Activated CD4-positive, alpha-beta T cell treated with anti-CD3 and anti-CD28 coated beads for 36 hours (primary cell): ENCODE data around the gene CUL4A. TPM values are rescaled to one million over a fixed set of nuclear protein-coding genes. Genes with fewer than 3 reads are reported as not detected.

Experiments
- ATAC-seq: fragments of 200-7000 bp; cut with Tn5 transposase; one replicate; pipeline ENCODE4 v1.10.0; 2021; ENCODE audit warnings: mild to moderate bottlenecking, moderate library complexity
- CTCF ChIA-PET: fragments of 350-600 bp; sonication (Branson Sonifier 250); formaldehyde crosslinking; loops from one replicate; lab custom pipeline; 2021; ENCODE audit warnings: antibody characterized with exemption; lab: Charles Lee
- POLR2A ChIA-PET: fragments of 350-600 bp; sonication (Branson Sonifier 250); formaldehyde crosslinking; loops from one replicate; lab custom pipeline; 2021; ENCODE audit warnings: antibody characterized with exemption, inconsistent platforms; lab: Charles Lee
- DNase-seq: peaks from one replicate; pipeline ENCODE4 v3.0.0-alpha.2; 2020
- H3K27ac Mint-ChIP-seq: one replicate; pipeline ENCODE4 v1.8.0; 2021; ENCODE audit warnings: mixed read lengths
- H3K27me3 Mint-ChIP-seq: one replicate; pipeline ENCODE4 v1.8.0; 2021; ENCODE audit warnings: mixed read lengths
- H3K36me3 Mint-ChIP-seq: one replicate; pipeline ENCODE4 v1.8.0; 2021; ENCODE audit warnings: low read depth, mixed read lengths
- H3K4me1 Mint-ChIP-seq: one replicate; pipeline ENCODE4 v1.8.0; 2021; ENCODE audit warnings: mixed read lengths
- H3K4me3 Mint-ChIP-seq: one replicate; pipeline ENCODE4 v1.8.0; 2021; ENCODE audit warnings: mild to moderate bottlenecking, moderate library complexity, mixed read lengths
- H3K9me3 Mint-ChIP-seq: one replicate; pipeline ENCODE4 v1.8.0; 2021; ENCODE audit warnings: low read depth, mixed read lengths
- intact Hi-C, 2 experiments: fragments of 100-400 bp; cut with DNase I in 1 of 2; cut with micrococcal nuclease in 1 of 2; formaldehyde crosslinking; loops; one replicate each; pipeline versions ENCODE4 v1.14.2 to v1.15.1; 2022 to 2024; cut with DNase I, micrococcal nuclease
- total RNA-seq, 2 experiments: library from RNA; stranded (reverse); gene quantifications; one replicate each; pipeline ENCODE4 v1.2.3, GENCODE V29; 2021

CUL4A gene
- total RNA-seq, 2 experiments from 2014 or later: 81.7 to 87.4 TPM

DNA sequence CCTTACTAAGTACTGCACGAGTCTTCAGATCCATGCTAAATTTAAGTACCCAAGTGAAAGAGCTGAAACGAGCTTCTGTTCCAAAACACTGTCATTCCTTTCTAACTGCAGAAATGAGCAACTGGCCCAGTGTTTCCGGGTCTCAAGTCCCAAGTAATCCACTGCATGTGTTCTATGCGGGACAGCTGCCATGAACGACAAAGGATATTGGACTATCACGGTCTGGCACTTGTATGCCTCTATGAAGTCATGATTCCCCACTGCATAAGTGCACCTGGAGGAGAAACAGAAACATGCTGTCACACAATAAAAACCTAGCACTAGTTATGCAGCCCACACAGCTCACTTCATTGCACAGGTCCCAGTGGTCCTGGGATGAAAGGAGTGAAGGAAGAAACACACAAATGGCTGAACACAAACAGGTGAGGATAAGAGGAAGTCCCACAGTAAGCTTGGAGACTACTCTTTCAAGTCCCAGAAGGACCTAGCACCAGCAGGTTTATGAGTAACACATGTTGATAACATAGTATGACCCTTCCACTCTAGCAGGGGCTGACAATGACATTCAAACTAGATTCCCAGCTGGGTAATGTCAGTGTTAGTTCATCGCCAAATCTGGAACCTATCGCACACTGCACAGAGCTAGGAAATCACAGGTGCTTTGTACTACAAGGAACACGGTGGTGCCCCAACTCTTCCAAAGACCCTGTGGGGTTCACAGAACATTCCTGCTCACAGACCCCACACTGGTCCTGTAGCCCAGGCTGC is 12.3 kb upstream of the CUL4A start:
- Mint-ChIP-seq H3K36me3 (peaks cover 59% of the 10 kb centered on the region), H3K27me3 (no peaks in the 10 kb centered on the region), H3K27ac (no peak overlapping the region), H3K9me3 (no peaks in the 10 kb centered on the region), H3K4me3 (no peak overlapping the region), H3K4me1 (peaks cover 6% of the 10 kb centered on the region)
- intact Hi-C loops: no loop called here
- CTCF ChIA-PET: no interaction called here
- DNase-seq (no peak), ATAC-seq (no peak)
- POLR2A ChIA-PET: no interaction called here

DNA sequence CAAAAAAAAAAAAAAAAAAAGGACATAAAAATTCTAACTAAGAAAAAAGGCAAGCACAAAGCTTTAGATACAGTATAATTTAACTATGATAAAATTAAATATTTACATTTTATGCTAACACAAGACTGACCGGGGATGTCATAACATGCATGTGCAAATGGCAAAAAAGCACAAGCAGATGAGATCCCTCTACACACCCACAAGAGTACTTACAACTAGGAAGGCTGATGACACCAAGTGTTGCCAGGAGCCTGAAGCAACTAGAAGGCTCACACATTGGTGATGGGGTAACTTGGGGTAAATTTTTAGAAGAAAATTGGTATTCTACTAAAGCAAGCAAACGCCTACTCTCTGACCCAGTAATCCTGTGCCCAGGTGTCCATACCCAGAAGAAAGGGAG is 7.6 kb upstream of the CUL4A start:
- no peak for ATAC-seq
- H3K4me1 Mint-ChIP-seq: peaks cover 48% of the 10 kb centered on the region
- no peaks in the 10 kb centered on the region for H3K9me3 Mint-ChIP-seq
- no peak overlapping the region for H3K27ac Mint-ChIP-seq
- peaks cover 55% of the 10 kb centered on the region for H3K36me3 Mint-ChIP-seq
- intact Hi-C loops: loop anchor here in 1 of 2 experiments (10.0 kb wide), 1 partner anchor 863 kb away; no protein-coding TSS in a partner anchor
- no peaks in the 10 kb centered on the region for H3K27me3 Mint-ChIP-seq
- CTCF ChIA-PET: interaction anchor here (1.0 kb wide), 1 partner anchor 18 kb away, joined by 3 read pairs; no protein-coding TSS in a partner anchor
- no peak for DNase-seq
- H3K4me3 Mint-ChIP-seq: no peak overlapping the region
- POLR2A ChIA-PET: no interaction called here

DNA sequence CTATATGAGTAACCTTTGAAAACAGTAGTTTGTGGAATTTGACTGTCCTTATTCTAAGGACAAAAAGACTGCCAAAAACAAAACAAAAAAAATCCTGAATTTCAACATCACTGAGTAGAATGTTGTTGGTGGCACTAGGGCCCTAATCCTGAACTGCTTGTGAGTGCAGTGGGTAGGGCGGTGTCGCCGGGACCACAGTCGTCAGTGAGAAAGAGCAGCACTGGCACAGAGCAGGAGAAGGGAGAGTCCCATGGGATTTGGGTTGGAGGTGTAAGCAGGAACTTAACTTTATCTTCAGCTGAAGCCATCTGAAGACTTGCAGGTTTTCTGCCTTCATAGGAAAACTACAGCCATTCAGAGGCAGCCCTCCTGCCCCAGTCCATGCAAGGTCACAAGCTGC is 6.5 kb upstream of the CUL4A start:
- Mint-ChIP-seq H3K27me3 (no peaks in the 10 kb centered on the region), H3K4me1 (peaks cover 57% of the 10 kb centered on the region), H3K36me3 (peaks cover 54% of the 10 kb centered on the region), H3K4me3 (no peak overlapping the region), H3K9me3 (no peaks in the 10 kb centered on the region), H3K27ac (no peak overlapping the region)
- ChIA-PET CTCF (no interaction called here), POLR2A (no interaction called here)
- intact Hi-C loops: loop anchor here in 1 of 2 experiments (10.0 kb wide), 1 partner anchor 862 kb away; no protein-coding TSS in a partner anchor
- ATAC-seq: no peak
- DNase-seq: no peak

DNA sequence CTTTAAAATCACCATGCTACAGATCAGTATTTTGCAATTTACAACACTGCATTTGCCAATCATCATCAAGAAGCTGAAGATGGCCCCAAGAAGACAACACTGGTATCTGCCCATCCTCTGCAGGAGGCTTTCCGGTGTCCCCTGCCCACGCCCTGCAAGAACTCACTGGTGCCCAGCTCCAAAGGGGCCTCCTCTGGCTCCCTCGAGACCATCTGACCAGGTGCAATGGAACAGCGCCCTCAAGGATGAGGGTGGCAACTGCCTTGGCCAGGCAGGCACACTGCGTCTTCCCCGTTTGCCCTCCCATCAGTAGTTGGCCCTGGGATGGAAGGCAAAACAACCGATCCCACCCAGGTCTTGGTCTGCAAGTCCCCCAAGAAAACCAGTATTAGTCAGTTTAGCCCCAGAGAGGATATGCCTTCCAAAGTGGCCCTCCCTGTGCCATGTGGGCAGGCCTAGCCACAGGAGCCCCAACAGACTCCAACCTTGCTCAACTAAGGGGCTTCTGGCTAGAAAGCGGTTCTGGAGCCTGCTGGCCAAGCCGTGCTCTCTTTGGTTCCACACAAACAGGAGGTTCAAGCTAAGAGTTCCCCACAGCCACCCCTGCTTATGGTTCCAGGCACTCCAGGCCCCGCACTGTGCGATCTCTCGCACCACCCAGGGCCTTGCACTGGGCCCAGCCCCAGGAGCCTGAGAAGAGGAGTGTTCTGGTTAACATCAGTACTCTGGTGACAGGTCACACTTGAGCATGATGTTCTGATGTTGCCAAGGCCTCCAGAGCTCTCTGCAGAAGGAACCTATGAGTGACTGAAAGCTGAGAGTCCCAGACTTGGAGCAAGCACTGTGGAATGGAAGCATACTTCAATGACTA is 5.7 kb upstream of the CUL4A start:
- no peak for ATAC-seq
- H3K4me3 Mint-ChIP-seq: no peak overlapping the region
- H3K4me1 Mint-ChIP-seq: peaks cover 57% of the 10 kb centered on the region
- no peaks in the 10 kb centered on the region for H3K27me3 Mint-ChIP-seq
- CTCF ChIA-PET: no interaction called here
- POLR2A ChIA-PET: interaction anchor here (0.6 kb wide), 1 partner anchor 174 kb away, joined by 3 read pairs; no protein-coding TSS in a partner anchor
- peak overlapping the region; percentile 13 for H3K27ac Mint-ChIP-seq
- intact Hi-C loops: loop anchor here in 1 of 2 experiments (10.0 kb wide), 1 partner anchor 861 kb away; no protein-coding TSS in a partner anchor
- DNase-seq: no peak
- peaks cover 50% of the 10 kb centered on the region for H3K36me3 Mint-ChIP-seq
- H3K9me3 Mint-ChIP-seq: no peaks in the 10 kb centered on the region

DNA sequence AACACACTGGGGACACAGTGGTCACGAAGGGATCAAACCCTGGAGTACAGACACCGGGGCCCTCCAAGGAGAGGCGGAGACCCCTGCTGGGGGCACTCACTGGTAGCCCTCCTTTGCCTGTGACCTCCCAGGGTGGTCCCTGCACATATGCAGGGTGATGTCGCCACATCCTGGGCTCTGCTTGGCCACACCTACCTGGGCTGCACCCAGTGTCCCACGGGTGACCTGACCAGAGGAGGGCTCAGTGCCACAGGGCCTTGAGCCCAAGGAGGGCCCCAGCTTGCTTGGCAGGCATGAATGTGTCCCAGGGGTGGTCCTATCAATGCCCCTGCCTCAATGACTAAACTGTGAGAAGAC is 5.1 kb upstream of the CUL4A start:
- Mint-ChIP-seq H3K27me3 (no peaks in the 10 kb centered on the region), H3K9me3 (no peaks in the 10 kb centered on the region), H3K27ac (peak overlapping the region; percentile 73), H3K4me3 (no peak overlapping the region), H3K4me1 (peaks cover 57% of the 10 kb centered on the region), H3K36me3 (peaks cover 46% of the 10 kb centered on the region)
- ATAC-seq (no peak), DNase-seq (no peak)
- intact Hi-C loops: loop anchor here in 1 of 2 experiments (10.0 kb wide), 1 partner anchor 860 kb away; no protein-coding TSS in a partner anchor
- CTCF ChIA-PET: no interaction called here
- POLR2A ChIA-PET: no interaction called here

DNA sequence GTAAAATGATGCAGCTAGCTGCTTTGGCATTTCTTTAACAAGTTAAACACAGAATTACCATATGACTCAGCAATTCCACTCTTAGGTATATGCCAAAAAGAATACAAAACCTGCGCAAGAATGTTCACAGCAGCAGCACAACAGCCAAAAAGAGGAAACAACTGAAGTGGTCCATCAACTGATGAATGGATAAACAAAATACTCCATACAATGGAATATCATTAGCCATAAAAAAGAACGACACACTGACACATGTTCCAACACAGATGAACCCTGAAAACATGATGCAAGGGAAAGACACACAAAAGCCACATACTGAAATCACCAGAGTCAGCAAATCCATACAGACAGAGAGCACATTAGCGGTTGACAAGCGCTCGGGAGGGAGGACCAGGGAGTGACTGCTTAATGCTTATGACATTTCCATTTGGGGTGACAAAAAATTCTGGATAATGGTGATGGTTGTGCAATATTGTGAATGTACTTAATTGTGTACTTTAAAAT is 3.9 kb upstream of the CUL4A start:
- Mint-ChIP-seq H3K27ac (peak overlapping the region; percentile 69), H3K27me3 (no peaks in the 10 kb centered on the region), H3K4me3 (peak overlapping the region; percentile 90), H3K36me3 (peaks cover 37% of the 10 kb centered on the region), H3K9me3 (no peaks in the 10 kb centered on the region), H3K4me1 (peaks cover 57% of the 10 kb centered on the region)
- DNase-seq (peak; percentile 38), ATAC-seq (no peak)
- intact Hi-C loops: loop anchor here (5.0 to 10.0 kb wide), 4 partner anchors 53 to 927 kb away; partner anchors contain the start of genes DCUN1D2 (in 1 of the 2) and RASA3 (in 1 of the 2)
- CTCF ChIA-PET: interaction anchor here (0.7 kb wide), 1 partner anchor 268 kb away, joined by 3 read pairs; no protein-coding TSS in a partner anchor
- POLR2A ChIA-PET: no interaction called here

DNA sequence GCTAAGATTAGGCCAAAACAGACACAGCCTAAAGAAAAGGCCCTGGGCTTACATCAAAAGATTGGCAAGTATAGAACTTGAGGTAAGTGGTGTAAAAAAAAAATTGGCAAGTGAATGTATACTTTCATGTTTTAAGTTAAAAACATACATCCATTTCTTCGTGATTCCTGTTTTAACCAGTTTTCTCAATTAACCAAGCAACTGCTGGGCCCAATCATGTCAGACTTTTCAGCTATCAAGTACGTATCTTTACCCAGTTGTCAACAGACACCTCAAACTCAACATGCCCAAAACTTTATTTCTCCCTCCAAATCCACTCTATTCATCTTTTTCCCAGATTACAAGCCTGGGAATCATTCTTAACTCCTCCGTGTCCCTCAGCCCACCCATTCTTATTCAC is 2.0 kb upstream of the CUL4A start:
- H3K36me3 Mint-ChIP-seq: peaks cover 46% of the 10 kb centered on the region
- H3K27me3 Mint-ChIP-seq: no peaks in the 10 kb centered on the region
- POLR2A ChIA-PET: no interaction called here
- peaks cover 65% of the 10 kb centered on the region for H3K4me1 Mint-ChIP-seq
- peak overlapping the region; percentile 90 for H3K27ac Mint-ChIP-seq
- H3K4me3 Mint-ChIP-seq: peak overlapping the region; percentile 90
- CTCF ChIA-PET: interaction anchor here (0.7 to 1.0 kb wide), 3 partner anchors 20 to 265 kb away, joined by 3 to 4 read pairs (median 3); no protein-coding TSS in a partner anchor
- intact Hi-C loops: loop anchor here (5.0 to 10.0 kb wide), 4 partner anchors 55 to 925 kb away; partner anchors contain the start of genes DCUN1D2 (in 1 of the 2) and RASA3 (in 1 of the 2)
- DNase-seq: no peak
- H3K9me3 Mint-ChIP-seq: no peaks in the 10 kb centered on the region
- ATAC-seq: no peak

DNA sequence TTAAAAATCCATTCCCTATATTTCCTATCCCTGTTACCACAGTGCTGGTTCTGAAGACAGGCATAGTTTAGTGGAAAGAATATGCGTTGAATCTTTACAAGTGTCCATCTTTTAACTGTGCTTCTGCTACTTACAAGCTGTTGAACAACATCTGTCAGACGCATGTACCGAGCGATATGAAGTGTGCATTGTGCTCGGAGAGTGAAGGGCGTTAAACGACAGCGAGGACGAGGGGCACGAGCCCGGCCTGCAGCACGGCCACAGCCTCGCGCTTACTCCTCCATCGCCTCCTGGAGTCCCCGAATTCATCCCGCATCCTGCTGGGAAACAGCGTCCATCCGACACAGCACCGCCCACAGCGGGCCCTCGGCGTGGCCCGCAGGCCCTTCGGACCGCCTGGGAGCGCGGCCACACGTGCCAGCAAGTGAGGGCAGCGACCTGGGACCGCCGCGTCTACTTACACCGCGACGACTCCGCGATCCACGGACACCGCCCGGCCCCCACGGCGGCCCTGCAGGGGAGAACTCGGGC is 1.5 kb upstream of the CUL4A start:
- peak; percentile 38 for DNase-seq
- intact Hi-C loops: loop anchor here (1.0 to 10.0 kb wide), 8 partner anchors 21 to 924 kb away; partner anchors contain the start of genes DCUN1D2 (in 1 of the 2), LAMP1 (in 1 of the 2), MCF2L (in 1 of the 2) and RASA3 (in 1 of the 2)

DNA sequence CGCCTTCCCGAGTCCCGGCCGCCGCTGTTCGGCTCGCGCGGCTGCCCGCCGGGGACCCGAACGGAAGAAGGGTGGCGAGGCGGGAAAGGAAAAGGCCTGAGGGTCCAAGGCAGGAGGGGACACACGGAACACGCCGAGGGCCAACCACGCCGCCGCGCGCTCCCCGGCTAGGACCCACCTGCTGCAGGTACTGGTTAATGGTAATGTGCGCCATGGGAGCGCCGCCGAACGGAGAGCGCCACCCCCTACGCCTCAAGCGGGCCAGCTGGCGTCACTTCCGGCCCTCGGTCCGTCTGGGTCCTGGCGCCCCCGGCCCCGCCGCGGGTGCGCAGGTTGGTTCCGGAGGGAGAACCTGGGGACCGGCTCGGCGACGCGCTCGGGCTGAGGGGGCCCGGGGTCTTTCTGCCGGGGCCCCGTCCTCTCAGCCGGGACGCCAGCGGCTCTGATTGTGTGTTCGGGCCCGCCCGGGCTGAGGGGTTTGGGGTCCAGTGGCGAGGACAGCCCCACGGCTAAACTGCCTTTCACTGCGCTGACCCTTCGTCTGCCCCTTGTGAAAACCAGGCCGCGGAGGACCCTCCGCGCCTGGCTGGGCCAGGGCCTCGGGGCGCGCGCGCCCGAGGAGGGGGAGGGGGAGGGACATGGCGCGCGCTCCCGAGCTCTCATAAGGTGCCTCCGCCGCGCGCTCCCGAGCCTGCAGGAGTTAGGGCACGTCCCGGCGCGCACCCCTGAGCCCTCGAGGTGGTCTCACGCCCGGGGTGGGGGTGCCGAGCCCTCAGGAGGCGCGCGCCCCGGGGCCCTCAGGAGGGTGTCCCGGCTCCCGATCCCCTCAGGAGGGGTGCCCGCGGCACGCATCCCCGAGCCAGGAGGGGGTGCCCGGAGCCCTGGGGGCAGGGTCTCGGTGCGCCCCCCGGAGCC is 735 bp upstream of the CUL4A start, which contains the start of gene PCID2:
TSS of gene PCID2 (minus strand) at position 249 of the 915 bp plus-strand sequence. CDS start at position 214, 35 bp downstream.
- H3K36me3 Mint-ChIP-seq: peaks cover 44% of the 10 kb centered on the region
- H3K4me3 Mint-ChIP-seq: peak within 1 kb of the TSS; percentile 90
- POLR2A ChIA-PET: interaction anchor here (0.6 kb wide), 2 partner anchors 10 to 91 kb away, joined by 3 to 7 read pairs; no protein-coding TSS in a partner anchor
- intact Hi-C loops: loop anchor here (1.0 to 10.0 kb wide), 15 partner anchors 21 to 1106 kb away; partner anchors contain the start of genes DCUN1D2 (in 2 of the 2), LAMP1 (in 2 of the 2), CHAMP1 (in 1 of the 2) and MCF2L (in 1 of the 2)
- DNase-seq: peak; percentile 93
- peak; percentile 77 for ATAC-seq
- peaks cover 58% of the 10 kb centered on the region for H3K4me1 Mint-ChIP-seq
- H3K9me3 Mint-ChIP-seq: no peaks in the 10 kb centered on the region
- H3K27me3 Mint-ChIP-seq: no peaks in the 10 kb centered on the region
- H3K27ac Mint-ChIP-seq: peak within 1 kb of the TSS; percentile 90
- CTCF ChIA-PET: interaction anchor here (1.0 to 1.1 kb wide), 2 partner anchors 9 to 266 kb away, joined by 3 read pairs; no protein-coding TSS in a partner anchor

More for the DNA sequence above, 1.5 kb upstream of the CUL4A start:
- H3K27ac Mint-ChIP-seq: peak overlapping the region; percentile 90
- H3K4me1 Mint-ChIP-seq: peaks cover 65% of the 10 kb centered on the region
- H3K27me3 Mint-ChIP-seq: no peaks in the 10 kb centered on the region
- POLR2A ChIA-PET: no interaction called here
- peak; percentile 1 for ATAC-seq
- CTCF ChIA-PET: interaction anchor here (0.7 to 1.0 kb wide), 3 partner anchors 20 to 265 kb away, joined by 3 to 4 read pairs (median 3); no protein-coding TSS in a partner anchor
- peak overlapping the region; percentile 90 for H3K4me3 Mint-ChIP-seq
- no peaks in the 10 kb centered on the region for H3K9me3 Mint-ChIP-seq
- peaks cover 46% of the 10 kb centered on the region for H3K36me3 Mint-ChIP-seq
